ENCODE results near the gene XXYLT1.
"Not testable (repeated sequence)": the region's sequence is repeated elsewhere in the genome, so short reads cannot be mapped to it uniquely, and the experiment has no call there.

DNA sequence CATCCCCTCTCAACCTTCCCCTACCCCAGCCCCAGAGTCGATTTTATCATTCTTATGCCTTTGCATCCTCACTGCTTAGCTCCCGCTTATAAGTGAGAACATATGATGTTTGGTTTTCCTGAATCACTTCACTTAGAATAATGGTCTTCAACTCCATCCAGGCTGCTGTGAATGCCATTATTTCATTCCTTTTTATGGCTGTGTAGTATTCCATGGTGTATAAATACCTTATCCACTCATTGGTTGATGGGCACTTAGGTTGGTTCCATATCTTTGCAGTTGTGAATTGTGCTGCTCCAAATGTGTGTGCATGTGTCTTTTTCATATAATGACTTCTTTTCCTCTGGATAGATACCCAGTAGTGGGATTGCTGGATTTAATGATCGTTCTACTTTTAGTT is 233.4 kb downstream of the XXYLT1 start:
- TF ChIP-seq CREB1 (IDR thresholded peaks at IDR 0.05); EP300 (IDR thresholded peaks at IDR 0.05; ENCODE audit: borderline replicate concordance in 1 of 2, low read depth in 2 of 2, low read length in 2 of 2); POU5F1 (IDR thresholded peaks at IDR 0.05; ENCODE audit: low read depth, low read length): not testable (repeated sequence)
- TF ChIP-seq, protein P1, sequence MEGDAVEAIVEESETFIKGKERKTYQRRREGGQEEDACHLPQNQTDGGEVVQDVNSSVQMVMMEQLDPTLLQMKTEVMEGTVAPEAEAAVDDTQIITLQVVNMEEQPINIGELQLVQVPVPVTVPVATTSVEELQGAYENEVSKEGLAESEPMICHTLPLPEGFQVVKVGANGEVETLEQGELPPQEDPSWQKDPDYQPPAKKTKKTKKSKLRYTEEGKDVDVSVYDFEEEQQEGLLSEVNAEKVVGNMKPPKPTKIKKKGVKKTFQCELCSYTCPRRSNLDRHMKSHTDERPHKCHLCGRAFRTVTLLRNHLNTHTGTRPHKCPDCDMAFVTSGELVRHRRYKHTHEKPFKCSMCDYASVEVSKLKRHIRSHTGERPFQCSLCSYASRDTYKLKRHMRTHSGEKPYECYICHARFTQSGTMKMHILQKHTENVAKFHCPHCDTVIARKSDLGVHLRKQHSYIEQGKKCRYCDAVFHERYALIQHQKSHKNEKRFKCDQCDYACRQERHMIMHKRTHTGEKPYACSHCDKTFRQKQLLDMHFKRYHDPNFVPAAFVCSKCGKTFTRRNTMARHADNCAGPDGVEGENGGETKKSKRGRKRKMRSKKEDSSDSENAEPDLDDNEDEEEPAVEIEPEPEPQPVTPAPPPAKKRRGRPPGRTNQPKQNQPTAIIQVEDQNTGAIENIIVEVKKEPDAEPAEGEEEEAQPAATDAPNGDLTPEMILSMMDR (IDR thresholded peaks at IDR 0.05; ENCODE audit: control extremely low read depth in 1 of 3, insufficient read depth in 1 of 3, low read depth in 1 of 3, low read length in 3 of 3), result not testable (repeated sequence)
